Measurements from ENCODE around the gene CLEC18A. TPM values are rescaled to one million over a fixed set of nuclear protein-coding genes. Genes with fewer than 3 reads are reported as not detected.
"Not testable (repeated sequence)": the region's sequence is repeated elsewhere in the genome, so short reads cannot be mapped to it uniquely, and the experiment has no call there.

CLEC18A gene
- total RNA-seq, 3 donors from 2014 or later = 0.51 to 1.1 (median 0.76) TPM

GRCh38 chr16:69952116-69952515, 982 bp downstream of the CLEC18A start:
- not testable (repeated sequence) for ATAC-seq

GRCh38 chr16:69952572-69953355, 1.6 kb downstream of the CLEC18A start:
- H3K27me3 Mint-ChIP-seq (ENCODE audit: low read depth); ATAC-seq; H3K9me3 Mint-ChIP-seq; DNase-seq; H3K4me1 Mint-ChIP-seq (ENCODE audit: low read depth); H3K36me3 Mint-ChIP-seq (ENCODE audit: insufficient read depth); H3K4me3 Mint-ChIP-seq: not testable (repeated sequence)

More at GRCh38 chr16:69952116-69952515, 982 bp downstream of the CLEC18A start:
- DNase-seq; H3K36me3 Mint-ChIP-seq (ENCODE audit: insufficient read depth); H3K4me1 Mint-ChIP-seq (ENCODE audit: low read depth); H3K4me3 Mint-ChIP-seq; H3K9me3 Mint-ChIP-seq; H3K27me3 Mint-ChIP-seq (ENCODE audit: low read depth): not testable (repeated sequence)

- H3K36me3 Mint-ChIP-seq (ENCODE audit: insufficient read depth); H3K9me3 Mint-ChIP-seq; H3K4me3 Mint-ChIP-seq; DNase-seq; H3K4me1 Mint-ChIP-seq (ENCODE audit: low read depth); ATAC-seq; H3K27me3 Mint-ChIP-seq (ENCODE audit: low read depth): not testable (repeated sequence)
Observed at GRCh38 chr16:69954241-69954640, 3.1 kb downstream of the CLEC18A start.

GRCh38 chr16:69963312-69963711, 12.2 kb downstream of the CLEC18A start:
- not testable (repeated sequence) for H3K4me1 Mint-ChIP-seq (ENCODE audit: low read depth); ATAC-seq; H3K27me3 Mint-ChIP-seq (ENCODE audit: low read depth); H3K9me3 Mint-ChIP-seq; DNase-seq; H3K36me3 Mint-ChIP-seq (ENCODE audit: insufficient read depth); H3K4me3 Mint-ChIP-seq

GRCh38 chr16:69964960-69965660, 14.0 kb downstream of the CLEC18A start:
- not testable (repeated sequence) for H3K9me3 Mint-ChIP-seq; DNase-seq; H3K27me3 Mint-ChIP-seq (ENCODE audit: low read depth); H3K4me1 Mint-ChIP-seq (ENCODE audit: low read depth); H3K4me3 Mint-ChIP-seq; H3K36me3 Mint-ChIP-seq (ENCODE audit: insufficient read depth)
- peak; percentile 33 to 60 for ATAC-seq

GRCh38 chr16:69965661-69966054, 14.5 kb downstream of the CLEC18A start:
- H3K9me3 Mint-ChIP-seq; H3K27me3 Mint-ChIP-seq (ENCODE audit: low read depth); H3K4me3 Mint-ChIP-seq; DNase-seq; H3K36me3 Mint-ChIP-seq (ENCODE audit: insufficient read depth); ATAC-seq; H3K4me1 Mint-ChIP-seq (ENCODE audit: low read depth): not testable (repeated sequence)

- DNase-seq; H3K4me3 Mint-ChIP-seq; H3K9me3 Mint-ChIP-seq; H3K27me3 Mint-ChIP-seq (ENCODE audit: low read depth); H3K36me3 Mint-ChIP-seq (ENCODE audit: insufficient read depth); H3K4me1 Mint-ChIP-seq (ENCODE audit: low read depth): not testable (repeated sequence)
- ATAC-seq = peak in 1 of 2 donors; percentile 47
Observed at GRCh38 chr16:69967688-69968087, 16.6 kb downstream of the CLEC18A start.

GRCh38 chr16:69968125-69968524, 17.0 kb downstream of the CLEC18A start:
- not testable (repeated sequence) for H3K36me3 Mint-ChIP-seq (ENCODE audit: insufficient read depth); H3K4me3 Mint-ChIP-seq; DNase-seq; ATAC-seq; H3K27me3 Mint-ChIP-seq (ENCODE audit: low read depth); H3K4me1 Mint-ChIP-seq (ENCODE audit: low read depth); H3K9me3 Mint-ChIP-seq

- ATAC-seq = not testable (repeated sequence)
Observed at GRCh38 chr16:69969657-69970056, 18.5 kb downstream of the CLEC18A start.

GRCh38 chr16:69972120-69972519, 21.0 kb downstream of the CLEC18A start:
- H3K36me3 Mint-ChIP-seq (ENCODE audit: insufficient read depth); H3K4me1 Mint-ChIP-seq (ENCODE audit: low read depth); H3K4me3 Mint-ChIP-seq; ATAC-seq; H3K9me3 Mint-ChIP-seq; DNase-seq; H3K27me3 Mint-ChIP-seq (ENCODE audit: low read depth): not testable (repeated sequence)

More at GRCh38 chr16:69969657-69970056, 18.5 kb downstream of the CLEC18A start:
- H3K9me3 Mint-ChIP-seq; DNase-seq; H3K27me3 Mint-ChIP-seq (ENCODE audit: low read depth); H3K4me3 Mint-ChIP-seq; H3K4me1 Mint-ChIP-seq (ENCODE audit: low read depth); H3K36me3 Mint-ChIP-seq (ENCODE audit: insufficient read depth): not testable (repeated sequence)

- H3K36me3 Mint-ChIP-seq (ENCODE audit: insufficient read depth); ATAC-seq; H3K4me1 Mint-ChIP-seq (ENCODE audit: low read depth); H3K27me3 Mint-ChIP-seq (ENCODE audit: low read depth); H3K9me3 Mint-ChIP-seq; DNase-seq; H3K4me3 Mint-ChIP-seq: not testable (repeated sequence)
Observed at GRCh38 chr16:69972935-69973334, 21.8 kb downstream of the CLEC18A start.

- not testable (repeated sequence) for ATAC-seq; H3K4me3 Mint-ChIP-seq; DNase-seq; H3K36me3 Mint-ChIP-seq (ENCODE audit: insufficient read depth); H3K4me1 Mint-ChIP-seq (ENCODE audit: low read depth); H3K27me3 Mint-ChIP-seq (ENCODE audit: low read depth); H3K9me3 Mint-ChIP-seq
Observed at GRCh38 chr16:69985196-69985595, 34.1 kb downstream of the CLEC18A start.

GRCh38 chr16:69997956-69998355, 46.8 kb downstream of the CLEC18A start:
- H3K36me3 Mint-ChIP-seq (ENCODE audit: insufficient read depth); H3K27me3 Mint-ChIP-seq (ENCODE audit: low read depth); H3K9me3 Mint-ChIP-seq; H3K4me3 Mint-ChIP-seq; H3K4me1 Mint-ChIP-seq (ENCODE audit: low read depth); ATAC-seq; DNase-seq: not testable (repeated sequence)

- ATAC-seq; H3K27me3 Mint-ChIP-seq (ENCODE audit: low read depth); H3K36me3 Mint-ChIP-seq (ENCODE audit: insufficient read depth); H3K9me3 Mint-ChIP-seq; DNase-seq; H3K4me3 Mint-ChIP-seq; H3K4me1 Mint-ChIP-seq (ENCODE audit: low read depth): not testable (repeated sequence)
Observed at GRCh38 chr16:69999801-70000200, 48.7 kb downstream of the CLEC18A start.

GRCh38 chr16:70003511-70003910, 52.4 kb downstream of the CLEC18A start:
- not testable (repeated sequence) for DNase-seq; H3K4me3 Mint-ChIP-seq; ATAC-seq; H3K36me3 Mint-ChIP-seq (ENCODE audit: insufficient read depth); H3K27me3 Mint-ChIP-seq (ENCODE audit: low read depth); H3K4me1 Mint-ChIP-seq (ENCODE audit: low read depth); H3K9me3 Mint-ChIP-seq
